Measurements from ENCODE around the gene ABI3. TPM values are rescaled to one million over a fixed set of nuclear protein-coding genes. Genes with fewer than 3 reads are reported as not detected.

Gene ABI3
- total and polyA plus RNA-seq, 9 of the 15 experiments (the other 6 are each of a cell fraction or from before 2014, with no cell fraction given): not detected

- TF ChIP-seq RCOR1 (IDR thresholded peaks at IDR 0.05; ENCODE audit: borderline replicate concordance in 1 of 2, low read depth in 2 of 2, low read length in 2 of 2) (0 out of 4 replicates have a peak, but pooled peaks of 1 of the 2 experiments have one; percentile 19), BDP1 (IDR thresholded peaks at IDR 0.05; ENCODE audit: insufficient read depth, insufficient read length) (no peak), HCFC1 (IDR thresholded peaks at IDR 0.05; ENCODE audit: low read depth, low read length) (no peak), ZNF280A (IDR thresholded peaks at IDR 0.05; ENCODE audit: low read depth, partially characterized antibody) (no peak), FOXP4 (CRISPR knock-in tag; IDR thresholded peaks at IDR 0.05; ENCODE audit: borderline replicate concordance) (no peak), NR2C1 (IDR thresholded peaks at IDR 0.05) (peak; percentile 55; the same call in 1 of the 2 replicates), NR2C1 (tag; IDR thresholded peaks at IDR 0.05) (peak; percentile 37; the same call in 1 of the 2 replicates), ELF4 (CRISPR knock-in tag; IDR thresholded peaks at IDR 0.05) (peak; percentile 81; the same call in 1 of the 2 replicates), ZNF695 (CRISPR knock-in tag; IDR thresholded peaks at IDR 0.05) (no peak), BRD9 (IDR thresholded peaks at IDR 0.05; ENCODE audit: low read depth, partially characterized antibody) (no peak), SRSF1 (IDR thresholded peaks at IDR 0.05; ENCODE audit: low read depth, low read length) (no peak), GABPB1 (CRISPR knock-in tag; IDR thresholded peaks at IDR 0.05) (no peak), SIRT6 (IDR thresholded peaks at IDR 0.05; ENCODE audit: low read depth, low read length) (no peak), ZNF12 (CRISPR knock-in tag; IDR thresholded peaks at IDR 0.05) (no peak), SP1 (CRISPR knock-in tag; IDR thresholded peaks at IDR 0.05) (no peak), MCM2 (IDR thresholded peaks at IDR 0.05; ENCODE audit: low read depth) (no peak), SRSF3 (IDR thresholded peaks at IDR 0.05; ENCODE audit: insufficient read depth, low read length) (no peak), FOXA1 (IDR thresholded peaks at IDR 0.05; ENCODE audit: borderline replicate concordance) (no peak), ZNF584 (CRISPR knock-in tag; IDR thresholded peaks at IDR 0.05; ENCODE audit: low read depth) (no peak), MCM5 (IDR thresholded peaks at IDR 0.05; ENCODE audit: low read depth) (no peak), MTA3 (IDR thresholded peaks at IDR 0.05; ENCODE audit: borderline replicate concordance) (no peak), FOXK2 (conservative IDR thresholded peaks at IDR 0.05 in 1 of 2, IDR thresholded peaks at IDR 0.05 in 1 of 2; ENCODE audit: low read depth in 2 of 2) (peak; percentile 50 to 60; a peak in 2 of 4 replicates), TBL1XR1 (IDR thresholded peaks at IDR 0.05; ENCODE audit: low read length in 2 of 2) (no peak), MECOM (CRISPR knock-in tag; IDR thresholded peaks at IDR 0.05) (peak; percentile 66; the same call in 1 of the 2 replicates), ZNF224 (CRISPR knock-in tag; IDR thresholded peaks at IDR 0.05) (no peak), MAFK (IDR thresholded peaks at IDR 0.05; ENCODE audit: low read length) (no peak)
- TF ChIP-seq, protein P1, sequence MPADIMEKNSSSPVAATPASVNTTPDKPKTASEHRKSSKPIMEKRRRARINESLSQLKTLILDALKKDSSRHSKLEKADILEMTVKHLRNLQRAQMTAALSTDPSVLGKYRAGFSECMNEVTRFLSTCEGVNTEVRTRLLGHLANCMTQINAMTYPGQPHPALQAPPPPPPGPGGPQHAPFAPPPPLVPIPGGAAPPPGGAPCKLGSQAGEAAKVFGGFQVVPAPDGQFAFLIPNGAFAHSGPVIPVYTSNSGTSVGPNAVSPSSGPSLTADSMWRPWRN (IDR thresholded peaks at IDR 0.05; ENCODE audit: low read depth): no peak
These were observed 31.3 kb downstream of the ABI3 start (continued) for GRCh38 chr17:49241692-49242397.

Data from K562 (cell line).